ES-I3 (cell line): Measurements from ENCODE around the gene ADIPOR2.

Experiments
- H3K36me3 ChIP-seq: 2 replicates; pipeline ENCODE4 v1.6.1; 2013; ENCODE audit warnings: mild to moderate bottlenecking, low read length, control low read depth, moderate library complexity; ENCODE audit not compliant: insufficient read depth
- H3K4me1 ChIP-seq: 2 replicates; pipeline ENCODE4 v1.6.1; 2013; ENCODE audit warnings: mild to moderate bottlenecking, control low read depth, low read length; ENCODE audit not compliant: insufficient read depth
- H3K9ac ChIP-seq: 2 replicates; pipeline ENCODE4 v1.6.1; 2013; ENCODE audit warnings: low read depth, mild to moderate bottlenecking, low read length, moderate library complexity
- H3K9me3 ChIP-seq: 2 replicates; pipeline ENCODE4 v1.6.1; 2013; ENCODE audit warnings: mild to moderate bottlenecking, low read length, moderate library complexity; ENCODE audit not compliant: control insufficient read depth, insufficient read depth

Gene ADIPOR2

DNA sequence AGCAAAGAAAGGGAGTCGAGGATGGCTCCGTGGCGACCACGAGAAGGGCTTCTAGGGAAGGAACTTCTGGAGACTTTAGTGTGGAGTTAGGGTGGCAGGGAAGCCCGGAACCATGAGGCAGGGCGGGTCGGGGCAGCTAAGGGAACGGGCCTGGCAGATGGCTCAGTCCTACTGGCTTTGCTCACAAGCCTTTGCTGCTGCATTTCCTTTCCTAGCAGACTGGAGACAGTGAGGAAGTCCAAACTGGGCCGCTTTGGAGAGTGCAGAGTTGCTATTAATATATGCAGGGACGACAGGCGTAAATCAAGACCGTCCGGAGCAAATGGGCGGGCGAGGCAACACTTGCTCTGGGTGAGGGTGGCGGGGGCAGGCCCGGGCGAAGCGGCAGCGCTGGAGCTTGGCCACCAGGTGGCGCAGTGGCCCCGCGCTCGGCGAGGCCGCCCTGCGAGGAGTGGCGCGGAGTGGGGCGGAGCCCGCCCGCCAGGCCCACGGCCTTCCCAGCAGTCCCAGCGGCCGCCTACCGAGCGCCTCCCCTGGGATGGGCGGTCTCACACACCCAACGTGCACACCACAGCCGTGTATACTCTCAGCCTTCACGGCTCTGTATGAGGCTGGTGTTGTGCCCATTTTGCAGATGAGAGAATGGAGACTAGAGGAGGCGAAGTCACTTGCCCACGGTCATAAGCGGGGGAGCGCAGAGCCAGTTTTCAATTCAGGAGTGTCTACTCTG, 105.1 kb downstream of the ADIPOR2 start:
- peaks cover 11% of the 10 kb centered on the region; the same call in 1 of the 2 replicates for H3K4me1 ChIP-seq
- no peaks in the 10 kb centered on the region for H3K9me3 ChIP-seq
- no peaks in the 10 kb centered on the region for H3K36me3 ChIP-seq
- H3K9ac ChIP-seq: peak overlapping the region; percentile 44; the same call in 1 of the 2 replicates

- Histone ChIP-seq H3K4me1 (peaks cover 7% of the 10 kb centered on the region; the same call in 1 of the 2 replicates), H3K36me3 (no peaks in the 10 kb centered on the region), H3K9me3 (no peaks in the 10 kb centered on the region), H3K9ac (peak overlapping the region; percentile 44; the same call in 1 of the 2 replicates)
Observed at GRCh38 chr12:1796515-1797010, 105.7 kb downstream of the ADIPOR2 start.

DNA sequence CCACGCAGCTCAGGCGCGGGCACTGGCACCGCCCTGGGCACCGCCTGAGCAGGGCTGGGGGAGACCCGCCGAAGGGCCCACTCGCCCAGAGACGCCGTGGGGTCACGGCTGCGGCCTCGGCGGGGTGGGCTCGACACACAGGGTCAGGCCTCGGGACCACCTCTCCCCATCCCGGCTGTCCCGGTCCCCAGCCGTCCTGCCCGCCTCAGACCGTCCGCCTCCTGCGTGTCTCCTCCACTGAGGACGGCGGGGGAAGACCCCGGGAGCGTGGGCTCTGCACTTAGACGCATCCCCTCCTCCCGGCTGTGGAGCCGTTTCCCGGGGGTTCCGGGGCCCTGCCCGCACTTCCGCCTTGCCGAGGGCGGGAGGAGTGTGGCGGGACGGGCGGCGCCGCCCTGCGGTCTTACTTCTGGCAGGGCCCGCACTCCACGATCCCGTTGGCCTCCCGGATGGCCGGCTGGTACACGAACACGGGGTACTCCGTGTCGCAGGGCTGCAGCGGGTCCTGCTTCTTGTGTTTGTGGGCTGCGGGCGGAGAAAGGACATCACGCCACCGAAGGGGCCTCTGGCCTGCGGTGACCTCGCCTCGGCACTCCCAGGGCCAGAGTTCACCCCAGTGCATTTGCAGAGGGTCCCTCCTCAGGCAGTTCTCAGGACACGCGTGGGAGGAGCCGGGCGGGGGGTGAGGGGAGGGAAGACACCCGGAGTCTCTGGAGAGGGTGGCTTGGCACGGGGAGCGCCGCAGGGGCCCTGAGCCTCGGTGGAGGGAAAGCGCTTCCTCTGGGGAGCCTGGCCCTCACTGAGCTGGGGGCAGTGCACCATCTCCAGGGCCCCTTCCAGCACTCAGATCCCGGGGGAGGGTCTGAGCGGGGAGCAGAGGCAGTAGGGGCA, 106.4 kb downstream of the ADIPOR2 start:
- H3K9me3 ChIP-seq: no peaks in the 10 kb centered on the region
- no peaks in the 10 kb centered on the region for H3K36me3 ChIP-seq
- peaks cover 6% of the 10 kb centered on the region; the same call in 1 of the 2 replicates for H3K4me1 ChIP-seq
- peak overlapping the region; percentile 44; the same call in 1 of the 2 replicates for H3K9ac ChIP-seq

DNA sequence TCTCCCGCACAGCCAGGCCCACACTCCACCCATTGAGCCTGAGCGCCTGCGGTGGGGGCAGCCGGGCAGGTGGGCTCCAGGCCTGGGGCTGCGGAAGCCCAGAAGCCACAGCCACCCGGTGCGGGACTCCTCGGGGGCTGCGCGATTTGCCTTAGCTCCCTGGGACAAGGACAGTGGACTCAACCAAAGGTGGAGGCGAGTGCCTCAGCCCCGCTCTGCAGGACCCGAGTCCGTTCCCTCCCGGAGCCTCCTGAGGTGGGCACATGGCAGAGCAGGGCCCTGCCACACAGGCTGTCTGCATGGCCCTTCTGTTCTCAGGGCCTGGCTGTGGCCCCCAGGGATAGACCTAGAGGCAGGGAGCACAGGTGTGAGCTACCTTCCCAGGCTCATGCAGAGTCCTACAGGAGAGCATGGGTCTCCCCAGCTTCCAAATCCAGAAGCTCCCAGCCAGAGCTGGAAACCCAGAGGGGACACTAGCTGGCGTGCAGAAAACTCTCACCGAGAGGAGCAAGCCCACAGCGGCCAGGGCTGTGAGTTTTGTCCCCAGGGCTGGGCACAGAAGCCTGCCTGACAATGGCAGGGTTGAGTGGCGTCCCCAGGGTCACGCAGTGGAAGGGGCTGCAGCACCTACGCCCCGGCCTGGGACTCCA, 107.2 kb downstream of the ADIPOR2 start:
- peaks cover 6% of the 10 kb centered on the region; the same call in 1 of the 2 replicates for H3K4me1 ChIP-seq
- H3K9ac ChIP-seq: no peak overlapping the region

DNA sequence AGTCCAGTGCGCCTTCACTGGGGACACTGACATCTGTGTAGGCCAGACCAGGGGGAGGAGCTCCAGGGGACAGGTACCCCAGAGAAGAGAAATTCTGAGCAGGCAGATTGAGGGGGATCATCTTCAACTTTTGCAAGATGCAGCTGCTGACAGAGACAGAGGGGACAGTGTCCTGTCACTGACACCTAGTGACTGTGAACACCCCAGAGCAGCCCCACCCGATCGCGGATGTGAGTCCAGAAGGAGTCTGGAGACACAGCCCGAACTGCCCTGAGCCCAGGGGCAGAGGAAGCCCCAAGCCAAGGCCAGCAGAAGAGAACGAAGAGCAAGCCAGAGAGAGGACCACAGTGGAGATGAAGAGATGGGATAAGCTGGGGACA, 107.8 kb downstream of the ADIPOR2 start:
- Histone ChIP-seq H3K9ac (no peak overlapping the region), H3K9me3 (no peaks in the 10 kb centered on the region), H3K4me1 (peaks cover 6% of the 10 kb centered on the region; the same call in 1 of the 2 replicates), H3K36me3 (no peaks in the 10 kb centered on the region)

More for the DNA sequence above, 107.2 kb downstream of the ADIPOR2 start:
- H3K9me3 ChIP-seq: no peaks in the 10 kb centered on the region
- H3K36me3 ChIP-seq: no peaks in the 10 kb centered on the region

GRCh38 chr12:1799051-1799881, 108.4 kb downstream of the ADIPOR2 start:
- no peaks in the 10 kb centered on the region for H3K9me3 ChIP-seq
- H3K4me1 ChIP-seq: peaks cover 6% of the 10 kb centered on the region; the same call in 1 of the 2 replicates
- no peaks in the 10 kb centered on the region for H3K36me3 ChIP-seq
- no peak overlapping the region for H3K9ac ChIP-seq

DNA sequence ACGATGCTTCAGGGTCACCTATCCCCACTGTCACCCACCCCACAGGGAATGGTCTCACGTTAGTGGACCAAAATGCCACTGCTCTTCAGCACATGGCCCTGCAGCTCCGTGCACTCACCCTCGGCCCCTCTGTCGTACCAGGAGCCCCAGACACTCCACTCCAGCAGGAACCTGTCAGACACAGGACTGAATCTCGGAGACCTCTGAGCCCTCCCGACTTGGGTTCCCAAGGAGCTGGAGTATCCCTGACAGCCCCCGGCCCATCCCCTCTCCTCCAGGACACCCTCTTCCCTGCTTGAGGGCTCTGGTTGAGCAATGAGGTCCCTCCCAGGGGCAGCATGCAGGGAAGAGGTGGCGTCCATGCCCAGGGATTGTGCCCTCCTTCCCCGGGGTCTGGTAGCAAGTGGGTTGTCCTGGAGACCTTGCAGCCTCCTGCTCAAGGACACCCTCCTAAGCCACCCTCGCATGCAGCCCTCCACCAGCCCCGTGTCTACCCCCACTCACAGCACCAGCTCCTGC, 109.1 kb downstream of the ADIPOR2 start:
- Histone ChIP-seq H3K9me3 (no peaks in the 10 kb centered on the region), H3K36me3 (no peaks in the 10 kb centered on the region), H3K4me1 (peaks cover 4% of the 10 kb centered on the region; the same call in 1 of the 2 replicates), H3K9ac (no peak overlapping the region)

DNA sequence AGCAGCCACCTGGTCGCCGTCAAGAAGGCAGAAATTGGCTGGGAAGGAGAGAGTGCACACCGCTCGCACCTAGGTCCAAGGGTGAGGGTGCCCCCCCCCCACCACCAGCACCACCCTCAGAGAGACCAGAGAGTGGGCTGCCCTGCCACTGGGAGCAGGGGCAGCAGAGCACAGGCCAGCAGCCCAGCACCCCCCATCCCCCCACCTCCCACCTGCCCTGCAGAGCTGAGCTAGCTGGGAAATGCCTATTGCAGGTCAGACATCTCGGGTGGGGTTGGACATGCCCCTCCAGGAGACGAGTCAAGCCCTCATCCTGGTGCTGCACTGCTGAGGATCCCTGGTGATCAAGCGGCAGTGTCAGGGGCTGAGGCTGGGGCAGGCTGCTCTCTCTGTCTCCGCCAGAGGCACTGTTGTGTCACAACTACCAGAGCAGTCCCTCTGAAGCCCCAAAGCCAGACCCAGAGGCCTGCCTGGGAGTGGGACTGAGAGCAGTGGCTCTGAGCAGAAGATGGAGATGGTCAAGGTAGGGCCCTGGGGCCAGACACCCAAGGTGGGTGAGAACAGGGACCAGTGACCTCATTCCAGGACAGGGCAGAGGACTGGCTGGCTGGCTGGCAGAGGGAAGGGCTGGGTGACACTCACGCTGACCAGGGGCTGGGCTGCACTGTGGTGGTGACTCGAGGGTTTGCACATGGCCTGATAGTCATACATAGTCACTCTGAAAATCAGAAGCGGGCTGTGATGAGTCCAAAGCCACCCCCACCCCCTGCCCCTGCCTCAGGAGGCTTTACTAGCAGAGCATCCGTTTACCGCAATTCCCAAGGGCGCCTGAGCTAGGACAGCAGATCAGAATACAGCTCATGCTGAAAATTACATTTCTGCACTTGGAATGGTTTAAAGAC, 109.8 kb downstream of the ADIPOR2 start:
- no peaks in the 10 kb centered on the region for H3K9me3 ChIP-seq
- no peaks in the 10 kb centered on the region for H3K4me1 ChIP-seq
- H3K36me3 ChIP-seq: no peaks in the 10 kb centered on the region
- no peak overlapping the region for H3K9ac ChIP-seq

- Histone ChIP-seq H3K9ac (no peak overlapping the region), H3K4me1 (no peaks in the 10 kb centered on the region), H3K9me3 (no peaks in the 10 kb centered on the region), H3K36me3 (no peaks in the 10 kb centered on the region)
Observed at GRCh38 chr12:1801303-1801975, 110.6 kb downstream of the ADIPOR2 start.

- H3K36me3 ChIP-seq: no peaks in the 10 kb centered on the region
- no peaks in the 10 kb centered on the region for H3K4me1 ChIP-seq
- no peaks in the 10 kb centered on the region for H3K9me3 ChIP-seq
- H3K9ac ChIP-seq: no peak overlapping the region
Observed at GRCh38 chr12:1803736-1804135, 112.9 kb downstream of the ADIPOR2 start.

GRCh38 chr12:1804545-1805332, 113.9 kb downstream of the ADIPOR2 start:
- Histone ChIP-seq H3K36me3 (no peaks in the 10 kb centered on the region), H3K4me1 (no peaks in the 10 kb centered on the region), H3K9ac (no peak overlapping the region), H3K9me3 (no peaks in the 10 kb centered on the region)
